ENCODE measurements around the gene ATG9B. TPM values are rescaled to one million over a fixed set of nuclear protein-coding genes. Genes with fewer than 3 reads are reported as not detected.

ATG9B gene
- total and polyA plus RNA-seq, 2 of the 13 experiments (the other 11 are each of a cell fraction or from before 2014, with no cell fraction given): 0.24 TPM; not detected in 1

GRCh38 chr7:151010307-151011096 is 13.8 kb downstream of the ATG9B start (continued):
- no peak for TF ChIP-seq ZNF280D (CRISPR knock-in tag; IDR thresholded peaks at IDR 0.05)
- TF ChIP-seq PBX3 (CRISPR knock-in tag; IDR thresholded peaks at IDR 0.05; ENCODE audit: borderline replicate concordance): no peak
- TF ChIP-seq KLF12 (CRISPR knock-in tag; IDR thresholded peaks at IDR 0.05; ENCODE audit: borderline replicate concordance): peak; percentile 68; the same call in 1 of the 2 replicates
- TF ChIP-seq ZNF788 (CRISPR knock-in tag; IDR thresholded peaks at IDR 0.05; ENCODE audit: borderline replicate concordance): 0 out of 2 replicates have a peak, but pooled peaks have one; percentile 51
- 0 out of 2 replicates have a peak, but pooled peaks have one; percentile 30 for TF ChIP-seq ZNF143 (CRISPR knock-in tag; IDR thresholded peaks at IDR 0.05)
- TF ChIP-seq ZNF562 (CRISPR knock-in tag; IDR thresholded peaks at IDR 0.05; ENCODE audit: borderline replicate concordance): no peak
- no peak for TF ChIP-seq HMGXB3 (CRISPR knock-in tag; IDR thresholded peaks at IDR 0.05; ENCODE audit: borderline replicate concordance)
- TF ChIP-seq CTCF (CRISPR knock-in tag; IDR thresholded peaks at IDR 0.05): peak; percentile 23; the same call in 1 of the 2 replicates
- TF ChIP-seq ZNF367 (CRISPR knock-in tag; IDR thresholded peaks at IDR 0.05; ENCODE audit: borderline replicate concordance): no peak
- 0 out of 2 replicates have a peak, but pooled peaks have one; percentile 24 for TF ChIP-seq ZNF558 (CRISPR knock-in tag; IDR thresholded peaks at IDR 0.05; ENCODE audit: borderline replicate concordance)
- no peak for TF ChIP-seq NR3C1 (CRISPR knock-in tag; IDR thresholded peaks at IDR 0.05)
- no peak for TF ChIP-seq ZNF891 (CRISPR knock-in tag; IDR thresholded peaks at IDR 0.05)
- TF ChIP-seq CC2D1A (CRISPR knock-in tag; IDR thresholded peaks at IDR 0.05): no peak
